Keratinocyte (primary cell): ENCODE measurements around the gene TOP3B. TPM values are rescaled to one million over a fixed set of nuclear protein-coding genes. Genes with fewer than 3 reads are reported as not detected.

Experiments
- DNase-seq: peaks from one replicate; pipeline ENCODE4 v3.0.0-alpha.2; 2011; ENCODE audit warnings: low read depth, missing footprints, low spot score
- FAIRE-seq: peaks from 2 replicates; lab custom pipeline; 2011; peaks lifted over from hg19 to GRCh38; lab: Jason Lieb, UNC
- H2AFZ ChIP-seq: 2 replicates; pipeline ENCODE4 v1.6.0; 2012; ENCODE audit warnings: low read length, control low read depth, inconsistent platforms; ENCODE audit not compliant: control insufficient read depth
- H3K27ac ChIP-seq: 2 replicates; pipeline ENCODE4 v1.5.1; 2011; ENCODE audit warnings: low read length; ENCODE audit not compliant: control insufficient read depth, insufficient read depth
- H3K27me3 ChIP-seq: 3 replicates; pipeline ENCODE4 v1.6.0; 2011; ENCODE audit warnings: low read length; ENCODE audit not compliant: control insufficient read depth, insufficient read depth; ENCODE audit errors: extremely low read depth
- H3K36me3 ChIP-seq, 2 experiments: 2 replicates in 1 of 2; 3 replicates in 1 of 2; pipeline ENCODE4 v1.5.1; 2011; ENCODE audit warnings: low read length in 2 of 2, mild to moderate bottlenecking in 1 of 2; ENCODE audit not compliant: control insufficient read depth in 2 of 2, insufficient read depth in 2 of 2; ENCODE audit errors: extremely low read depth in 1 of 2
- H3K4me1 ChIP-seq: 3 replicates; pipeline ENCODE4 v1.5.1; 2011; ENCODE audit warnings: low read length; ENCODE audit not compliant: control insufficient read depth, insufficient read depth; ENCODE audit errors: extremely low read depth
- H3K4me2 ChIP-seq: 3 replicates; pipeline ENCODE4 v1.6.0; 2011; ENCODE audit warnings: low read depth, low read length; ENCODE audit not compliant: control insufficient read depth, insufficient read depth; ENCODE audit errors: extremely low read depth
- H3K4me3 ChIP-seq, 3 experiments: fragments of 200-600 bp in 1 of 3; sonication (generic) in 1 of 3; 2 replicates in 2 of 3; 3 replicates in 1 of 3; pipeline ENCODE4 v1.5.1; 2011 to 2016; ENCODE audit warnings: low read length in 3 of 3, mild to moderate bottlenecking in 3 of 3, control low read depth in 2 of 3, inconsistent platforms in 1 of 3, low read depth in 1 of 3, mixed read lengths in 1 of 3, mixed run types in 1 of 3, moderate library complexity in 1 of 3; ENCODE audit not compliant: control insufficient read depth in 2 of 3, insufficient read depth in 2 of 3; ENCODE audit errors: extremely low read depth in 1 of 3
- H3K79me2 ChIP-seq: 2 replicates; pipeline ENCODE4 v1.6.0; 2012; ENCODE audit warnings: low read length; ENCODE audit not compliant: control insufficient read depth, insufficient read depth
- H3K9ac ChIP-seq: 3 replicates; pipeline ENCODE4 v1.6.0; 2011; ENCODE audit warnings: low read length; ENCODE audit not compliant: control insufficient read depth, insufficient read depth; ENCODE audit errors: extremely low read depth
- H3K9me1 ChIP-seq: 3 replicates; pipeline ENCODE4 v1.6.0; 2011; ENCODE audit warnings: low read length; ENCODE audit not compliant: control insufficient read depth, insufficient read depth; ENCODE audit errors: extremely low read depth
- H3K9me3 ChIP-seq: 2 replicates; pipeline ENCODE4 v1.5.1; 2012; ENCODE audit warnings: low read depth, low read length; ENCODE audit not compliant: control insufficient read depth
- H4K20me1 ChIP-seq: 3 replicates; pipeline ENCODE4 v1.6.0; 2011; ENCODE audit warnings: low read length; ENCODE audit not compliant: control insufficient read depth, insufficient read depth; ENCODE audit errors: extremely low read depth
- CTCF ChIP-seq, 3 experiments: IDR thresholded peaks in 1 of 3; conservative IDR thresholded peaks in 1 of 3; optimal IDR thresholded peaks in 1 of 3; 2 replicates in 2 of 3; 3 replicates in 1 of 3; pipeline versions ENCODE3 to v1.5.1; 2011; ENCODE audit warnings: low read length in 3 of 3, mild to moderate bottlenecking in 3 of 3, moderate library complexity in 2 of 3, control low read depth in 1 of 3, inconsistent platforms in 1 of 3; ENCODE audit not compliant: insufficient read depth in 2 of 3; ENCODE audit errors: extremely low read depth in 1 of 3
- EZH2 ChIP-seq: IDR thresholded peaks from one replicate; pipeline ENCODE4 v1.6.1; 2012; ENCODE audit warnings: inconsistent platforms, mild to moderate bottlenecking, low read length, moderate library complexity
- dilution Hi-C: fragments of 300-500 bp; cut with MboI; formaldehyde crosslinking; loops from one replicate; pipeline ENCODE4 v1.7.0; 2020; ENCODE audit warnings: low sequenced_read_pairs; ENCODE audit not compliant: extremely low pct_ligation_motif_present
- polyA plus RNA-seq, 5 experiments: library from polyadenylated mRNA; depleted of rRNA in 3 of 5; stranded (reverse) in 3 of 5; stranded (forward) in 1 of 5; unstranded in 1 of 5; fragments of >200 nt; gene quantifications; 1 replicate in 1 of 5; 2 replicates in 3 of 5; 3 replicates in 1 of 5; pipeline versions ENCODE4 v1.2.1 to v1.2.3, GENCODE V29; 2011 to 2012; ENCODE audit warnings: missing spikeins in 2 of 5, low read depth in 1 of 5, low replicate concordance in 1 of 5

The TOP3B gene
- polyA plus RNA-seq, 1 donor (not counting 4 experiments of a cell fraction or from before 2014, with no cell fraction given) = 13.8 TPM

DNA sequence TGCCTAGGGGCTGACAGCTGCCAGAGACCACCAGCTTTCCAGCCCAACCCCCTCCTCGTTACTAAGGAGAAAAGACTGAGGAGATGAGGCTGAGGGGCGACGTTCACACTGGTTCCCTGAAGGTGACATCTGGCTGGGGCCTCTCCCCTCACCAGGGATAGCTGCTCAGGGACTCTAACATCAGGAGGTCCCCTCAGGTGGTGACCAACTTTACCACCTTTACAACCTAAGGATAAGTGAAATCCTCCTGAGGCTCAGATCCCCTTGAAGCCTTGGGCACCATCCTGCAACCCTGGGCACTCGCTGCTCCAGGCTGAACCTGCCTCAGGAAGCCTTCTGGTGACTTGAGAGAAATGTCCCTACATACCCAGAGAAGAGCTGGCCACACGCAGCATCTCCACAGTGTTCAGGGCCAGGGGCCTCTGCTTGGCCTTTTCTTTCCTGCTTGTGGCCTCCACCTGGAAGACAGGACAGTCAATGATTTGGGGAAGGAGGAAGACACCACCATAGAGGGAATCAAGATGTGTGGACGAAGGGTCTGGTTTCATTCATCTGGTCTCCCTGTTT lies 17.6 kb downstream of the TOP3B start:
- no peak overlapping the region for H3K4me2 ChIP-seq
- H3K36me3 ChIP-seq = peaks cover 46 to 58% of the 10 kb centered on the region in 2 experiments

DNA sequence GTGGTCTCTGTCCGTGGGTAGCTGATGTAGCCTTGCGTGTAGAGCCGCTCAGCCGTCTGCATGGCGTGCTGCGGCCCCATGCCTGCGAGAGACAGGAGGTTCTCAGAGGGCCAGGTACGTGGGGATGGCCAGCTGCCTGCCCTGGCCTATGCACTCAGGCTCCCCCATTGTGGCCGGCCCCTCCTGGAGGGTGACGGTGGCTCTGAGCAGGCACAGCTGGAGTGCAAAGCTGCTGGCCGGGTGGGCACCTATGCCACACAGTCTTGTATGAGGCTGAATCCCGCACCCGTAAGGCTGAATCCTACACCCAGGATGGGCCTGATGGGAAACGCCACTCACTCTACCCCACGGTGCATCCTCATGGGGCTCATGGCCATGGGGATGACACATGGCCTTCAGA lies 18.4 kb downstream of the TOP3B start:
- Histone ChIP-seq H3K27me3 (no peaks in the 10 kb centered on the region), H3K36me3 (peaks cover 50 to 62% of the 10 kb centered on the region in 2 experiments), H3K4me3 (no peak overlapping the region), H4K20me1 (no peaks in the 10 kb centered on the region), H3K27ac (no peak overlapping the region), H2AFZ (no peak overlapping the region), H3K9me1 (no peaks in the 10 kb centered on the region), H3K79me2 (no peaks in the 10 kb centered on the region), H3K4me1 (no peaks in the 10 kb centered on the region), H3K9ac (no peak overlapping the region), H3K4me2 (no peak overlapping the region), H3K9me3 (no peaks in the 10 kb centered on the region)
- DNase-seq = no peak
- dilution Hi-C loops = no loop called here
- FAIRE-seq = no peak
- TF ChIP-seq CTCF (optimal IDR thresholded peaks at IDR 0.05 in 1 of 3, IDR thresholded peaks at IDR 0.05 in 1 of 3, conservative IDR thresholded peaks at IDR 0.05 in 1 of 3; ENCODE audit: extremely low read depth in 1 of 3, insufficient read depth in 2 of 3, low read length in 3 of 3) (no peak), EZH2 (no peak)

More for the DNA sequence above, 17.6 kb downstream of the TOP3B start:
- H2AFZ ChIP-seq = no peak overlapping the region
- dilution Hi-C loops = no loop called here
- no peaks in the 10 kb centered on the region for H3K9me3 ChIP-seq
- DNase-seq (no peak), FAIRE-seq (no peak)
- no peak overlapping the region for H3K27ac ChIP-seq
- H3K9ac ChIP-seq = no peak overlapping the region
- H3K79me2 ChIP-seq = no peaks in the 10 kb centered on the region
- H3K27me3 ChIP-seq = no peaks in the 10 kb centered on the region
- H3K9me1 ChIP-seq = no peaks in the 10 kb centered on the region
- peaks cover 2% of the 10 kb centered on the region for H3K4me1 ChIP-seq
- TF ChIP-seq CTCF (optimal IDR thresholded peaks at IDR 0.05 in 1 of 3, IDR thresholded peaks at IDR 0.05 in 1 of 3, conservative IDR thresholded peaks at IDR 0.05 in 1 of 3; ENCODE audit: extremely low read depth in 1 of 3, insufficient read depth in 2 of 3, low read length in 3 of 3) (no peak), EZH2 (no peak)
- no peak overlapping the region for H3K4me3 ChIP-seq
- no peaks in the 10 kb centered on the region for H4K20me1 ChIP-seq
